Measurements from ENCODE around the gene SMDT1. TPM values are rescaled to one million over a fixed set of nuclear protein-coding genes. Genes with fewer than 3 reads are reported as not detected.
"Not testable (repeated sequence)": the region's sequence is repeated elsewhere in the genome, so short reads cannot be mapped to it uniquely, and the experiment has no call there.

The SMDT1 gene
- total RNA-seq, 1 experiment from 2014 or later: 23.6 TPM

GRCh38 chr22:42069801-42070516 lies 9.5 kb upstream of the SMDT1 start:
- DNase-seq (ENCODE audit: low spot score): no peak
- in situ Hi-C loops (cut with HindIII; ENCODE audit: low sequenced_read_pairs): no loop called here

GRCh38 chr22:42070517-42071422 lies 8.7 kb upstream of the SMDT1 start, which contains the start of gene NAGA:
NAGA (minus strand) TSS chr22:42070812; CDS start chr22:42070297, 515 bp downstream.
- DNase-seq (ENCODE audit: low spot score): peak; percentile 99
- in situ Hi-C loops (cut with HindIII; ENCODE audit: low sequenced_read_pairs): no loop called here

GRCh38 chr22:42071508-42071907 lies 8.0 kb upstream of the SMDT1 start:
- DNase-seq (ENCODE audit: low spot score); in situ Hi-C loops (cut with HindIII; ENCODE audit: low sequenced_read_pairs): not testable (repeated sequence)

- DNase-seq (ENCODE audit: low spot score): no peak
- in situ Hi-C loops (cut with HindIII; ENCODE audit: low sequenced_read_pairs): no loop called here
Observed at GRCh38 chr22:42072606-42073330, 6.7 kb upstream of the SMDT1 start.

- no peak for DNase-seq (ENCODE audit: low spot score)
- in situ Hi-C loops (cut with HindIII; ENCODE audit: low sequenced_read_pairs): no loop called here
Observed at GRCh38 chr22:42073621-42074041, 5.9 kb upstream of the SMDT1 start.

- DNase-seq (ENCODE audit: low spot score): no peak
- in situ Hi-C loops (cut with HindIII; ENCODE audit: low sequenced_read_pairs): no loop called here
Observed at GRCh38 chr22:42074132-42074811, 5.2 kb upstream of the SMDT1 start, which contains the start of gene PHETA2. PHETA2 (plus strand) TSS chr22:42074248; CDS start chr22:42077294, 3,046 bp downstream.

- in situ Hi-C loops (cut with HindIII; ENCODE audit: low sequenced_read_pairs): no loop called here
- DNase-seq (ENCODE audit: low spot score): no peak
Observed at GRCh38 chr22:42074846-42075676, 4.4 kb upstream of the SMDT1 start.

GRCh38 chr22:42076764-42077485 lies 2.6 kb upstream of the SMDT1 start:
- no peak for DNase-seq (ENCODE audit: low spot score)
- in situ Hi-C loops (cut with HindIII; ENCODE audit: low sequenced_read_pairs): no loop called here

- in situ Hi-C loops (cut with HindIII; ENCODE audit: low sequenced_read_pairs): no loop called here
- peak; percentile 58 for DNase-seq (ENCODE audit: low spot score)
Observed at GRCh38 chr22:42077486-42078125, 1.9 kb upstream of the SMDT1 start.

GRCh38 chr22:42078469-42079318 lies 806 bp upstream of the SMDT1 start:
- in situ Hi-C loops (cut with HindIII; ENCODE audit: low sequenced_read_pairs): no loop called here

GRCh38 chr22:42080287-42080686 lies 787 bp downstream of the SMDT1 start:
- DNase-seq (ENCODE audit: low spot score): peak; percentile 71

More at GRCh38 chr22:42078469-42079318, 806 bp upstream of the SMDT1 start:
- peak; percentile 49 for DNase-seq (ENCODE audit: low spot score)

GRCh38 chr22:42083119-42083518 lies 3.6 kb downstream of the SMDT1 start:
- DNase-seq (ENCODE audit: low spot score): no peak
- in situ Hi-C loops (cut with HindIII; ENCODE audit: low sequenced_read_pairs): no loop called here

More at GRCh38 chr22:42080287-42080686, 787 bp downstream of the SMDT1 start:
- in situ Hi-C loops (cut with HindIII; ENCODE audit: low sequenced_read_pairs): no loop called here

GRCh38 chr22:42084874-42085273 lies 5.4 kb downstream of the SMDT1 start:
- DNase-seq (ENCODE audit: low spot score): no peak
- in situ Hi-C loops (cut with HindIII; ENCODE audit: low sequenced_read_pairs): no loop called here

GRCh38 chr22:42086051-42086450 lies 6.6 kb downstream of the SMDT1 start:
- DNase-seq (ENCODE audit: low spot score): no peak
- in situ Hi-C loops (cut with HindIII; ENCODE audit: low sequenced_read_pairs): no loop called here

GRCh38 chr22:42090596-42091454 lies 11.3 kb downstream of the SMDT1 start, which contains the start of gene NDUFA6:
NDUFA6 (minus strand) TSS chr22:42090772; CDS start chr22:42090744, 28 bp downstream.
- peak; percentile 100 for DNase-seq (ENCODE audit: low spot score)
- in situ Hi-C loops (cut with HindIII; ENCODE audit: low sequenced_read_pairs): no loop called here

Measured in G401 (cell line).